NCI-H2171 (cell line): ENCODE data around the gene TCTN3.
"Not testable (repeated sequence)": the region's sequence is repeated elsewhere in the genome, so short reads cannot be mapped to it uniquely, and the experiment has no call there.

ENCODE experiments used
- DNase-seq: peaks from one replicate; lab custom pipeline; 2025; lab: John Stamatoyannopoulos, UW

The TCTN3 gene, protein sequence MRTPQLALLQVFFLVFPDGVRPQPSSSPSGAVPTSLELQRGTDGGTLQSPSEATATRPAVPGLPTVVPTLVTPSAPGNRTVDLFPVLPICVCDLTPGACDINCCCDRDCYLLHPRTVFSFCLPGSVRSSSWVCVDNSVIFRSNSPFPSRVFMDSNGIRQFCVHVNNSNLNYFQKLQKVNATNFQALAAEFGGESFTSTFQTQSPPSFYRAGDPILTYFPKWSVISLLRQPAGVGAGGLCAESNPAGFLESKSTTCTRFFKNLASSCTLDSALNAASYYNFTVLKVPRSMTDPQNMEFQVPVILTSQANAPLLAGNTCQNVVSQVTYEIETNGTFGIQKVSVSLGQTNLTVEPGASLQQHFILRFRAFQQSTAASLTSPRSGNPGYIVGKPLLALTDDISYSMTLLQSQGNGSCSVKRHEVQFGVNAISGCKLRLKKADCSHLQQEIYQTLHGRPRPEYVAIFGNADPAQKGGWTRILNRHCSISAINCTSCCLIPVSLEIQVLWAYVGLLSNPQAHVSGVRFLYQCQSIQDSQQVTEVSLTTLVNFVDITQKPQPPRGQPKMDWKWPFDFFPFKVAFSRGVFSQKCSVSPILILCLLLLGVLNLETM

GRCh38 chr10:95693668-95694534, at the start of gene TCTN3:
Gene TCTN3 (minus strand): TSS chr10:95693927. CDS start chr10:95693899, 28 bp downstream.
- DNase-seq = peak; percentile 92

GRCh38 chr10:95742962-95743535, 49.3 kb upstream of the TCTN3 start:
- DNase-seq = no peak

- DNase-seq = no peak
Observed at GRCh38 chr10:95742485-95742884, 48.8 kb upstream of the TCTN3 start.

DNA sequence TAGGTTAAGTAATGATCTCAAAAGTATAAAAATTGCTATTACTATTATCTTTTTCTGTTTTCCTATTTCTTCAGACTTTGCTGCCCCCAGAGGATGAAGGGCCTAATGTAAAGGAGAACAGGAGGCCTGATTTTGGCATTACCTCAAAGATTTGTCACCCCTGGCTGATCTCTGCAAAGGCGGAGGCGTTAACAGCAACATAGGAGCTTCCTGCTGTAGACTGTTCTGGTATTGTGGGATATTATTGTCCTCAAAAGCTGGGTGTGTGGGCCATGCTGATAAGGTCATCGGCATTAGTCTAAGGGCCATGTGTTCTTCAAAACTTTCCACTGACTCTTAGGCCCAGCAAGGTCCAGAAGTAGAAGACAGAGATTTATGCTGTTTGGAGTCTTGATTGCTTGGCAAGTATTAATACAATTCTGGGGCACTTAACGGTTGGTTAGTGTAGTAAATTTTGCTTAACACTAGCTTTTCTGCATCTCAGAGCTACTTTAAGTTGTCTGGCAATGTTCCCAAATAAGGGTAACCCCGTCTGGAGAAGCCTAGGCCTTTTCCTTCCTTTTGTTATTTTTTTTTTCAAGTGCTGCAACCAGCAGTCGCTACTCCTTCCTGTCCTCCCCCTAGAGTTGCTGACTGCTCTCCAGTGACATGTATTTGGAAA, 48.2 kb upstream of the TCTN3 start:
- no peak for DNase-seq

DNA sequence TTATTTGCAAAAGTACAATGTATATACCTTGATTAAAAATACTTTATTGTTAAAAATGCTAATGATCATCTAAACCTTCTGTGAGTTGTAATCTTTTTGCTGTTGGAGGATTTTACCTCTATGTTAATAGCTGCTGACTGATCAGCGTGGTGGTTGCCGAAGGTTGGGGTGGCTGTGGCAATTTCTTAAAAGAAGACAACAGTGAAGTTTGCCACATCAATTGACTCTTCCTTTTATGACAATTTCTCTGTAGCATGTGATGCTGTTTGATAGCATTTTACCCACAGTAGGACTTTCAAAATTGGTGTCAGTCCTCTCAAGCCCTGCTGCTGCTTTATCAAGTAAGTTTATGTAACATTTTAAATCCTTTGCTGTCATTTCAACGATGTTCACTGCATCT, 45.3 kb upstream of the TCTN3 start:
- DNase-seq = no peak

DNA sequence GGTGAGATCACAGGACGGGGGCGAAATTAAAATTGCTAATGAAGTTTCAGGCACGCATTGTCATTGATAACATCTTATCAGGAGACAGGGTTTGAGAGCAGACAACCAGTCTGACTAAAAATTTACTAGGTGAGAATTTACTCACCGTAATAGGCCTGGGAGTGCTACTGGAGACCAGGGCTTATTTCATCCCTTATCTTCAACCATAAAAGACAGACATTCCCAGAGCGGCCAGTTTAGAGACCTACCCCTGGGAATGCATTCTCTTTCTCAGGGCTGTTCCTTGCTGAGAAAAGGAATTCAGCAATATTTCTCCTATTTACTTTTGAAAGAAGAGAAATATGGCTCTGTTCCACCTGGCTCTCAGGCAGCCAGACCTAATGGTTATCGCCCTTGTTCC, 39.2 kb upstream of the TCTN3 start:
- DNase-seq = not testable (repeated sequence)

- DNase-seq = no peak
Observed at GRCh38 chr10:95730233-95730632, 36.5 kb upstream of the TCTN3 start.

DNA sequence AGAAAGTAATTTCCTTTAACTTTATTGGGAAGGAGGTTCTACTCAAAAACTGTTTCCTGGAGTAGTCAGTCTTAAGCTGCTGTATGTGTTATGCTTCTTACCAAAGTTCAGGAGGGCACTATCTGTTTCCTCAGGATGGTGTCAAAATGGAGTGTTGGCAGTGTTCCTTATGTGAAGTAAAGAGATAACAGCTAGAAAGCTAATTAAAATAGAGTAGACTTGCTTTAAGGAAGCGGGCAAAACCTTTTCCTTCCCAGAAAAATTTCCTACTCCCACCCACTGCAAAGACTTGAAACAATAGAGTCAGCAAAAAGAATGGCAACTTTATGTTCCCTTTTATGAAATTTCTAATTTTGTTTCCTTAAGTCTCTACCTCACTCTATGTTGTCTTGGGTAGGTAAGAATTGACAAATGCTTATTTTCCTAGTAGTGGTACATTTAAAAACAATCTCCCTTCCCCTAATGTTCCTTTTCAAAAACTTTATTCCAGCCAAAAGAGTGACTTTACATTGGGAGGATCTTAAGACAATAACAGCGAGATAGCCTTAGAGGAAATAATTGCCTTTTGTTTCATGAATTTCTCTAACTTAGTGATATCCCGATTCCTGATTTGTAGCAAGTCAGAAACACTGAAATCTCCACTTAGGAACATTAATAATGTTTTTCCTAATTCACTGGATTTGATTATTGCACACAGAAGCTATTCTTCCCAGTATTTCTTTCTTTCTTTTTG, 35.8 kb upstream of the TCTN3 start:
- no peak for DNase-seq

DNA sequence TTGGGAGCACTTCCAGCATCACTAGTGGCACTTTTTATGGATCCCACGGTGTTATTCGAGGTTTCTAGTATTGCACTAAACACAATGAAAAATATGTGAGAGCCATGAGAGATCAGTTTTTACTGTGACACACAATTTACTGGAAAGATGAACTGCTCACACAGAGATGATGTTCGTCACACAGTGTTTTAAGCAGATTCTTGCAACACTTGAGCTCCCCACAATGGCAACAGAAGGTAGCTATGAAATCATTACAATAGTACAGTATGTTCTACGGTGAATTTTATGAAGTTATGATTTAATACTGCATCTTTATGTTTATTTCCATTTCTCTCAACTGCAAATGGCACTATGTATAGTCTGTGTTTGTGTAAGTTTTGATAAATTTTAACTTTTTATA, 34.8 kb upstream of the TCTN3 start:
- DNase-seq = no peak

DNA sequence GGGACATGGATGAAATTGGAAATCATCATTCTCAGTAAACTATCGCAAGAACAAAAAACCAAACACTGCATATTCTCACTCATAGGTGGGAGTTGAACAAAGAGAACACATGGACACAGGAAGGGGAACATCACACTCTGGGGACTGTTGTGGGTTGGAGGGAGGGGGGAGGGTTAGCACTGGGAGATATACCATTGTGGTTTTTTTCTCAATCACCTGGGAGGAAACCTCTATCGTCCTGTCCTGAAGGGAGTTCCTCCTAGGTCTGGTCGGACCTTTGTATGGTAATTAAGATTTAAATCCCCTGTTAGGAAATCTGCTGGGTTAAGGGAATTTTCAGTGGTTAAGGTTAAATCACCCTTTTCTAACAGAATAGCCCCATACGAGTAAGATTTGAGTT, 28.8 kb upstream of the TCTN3 start:
- not testable (repeated sequence) for DNase-seq

DNA sequence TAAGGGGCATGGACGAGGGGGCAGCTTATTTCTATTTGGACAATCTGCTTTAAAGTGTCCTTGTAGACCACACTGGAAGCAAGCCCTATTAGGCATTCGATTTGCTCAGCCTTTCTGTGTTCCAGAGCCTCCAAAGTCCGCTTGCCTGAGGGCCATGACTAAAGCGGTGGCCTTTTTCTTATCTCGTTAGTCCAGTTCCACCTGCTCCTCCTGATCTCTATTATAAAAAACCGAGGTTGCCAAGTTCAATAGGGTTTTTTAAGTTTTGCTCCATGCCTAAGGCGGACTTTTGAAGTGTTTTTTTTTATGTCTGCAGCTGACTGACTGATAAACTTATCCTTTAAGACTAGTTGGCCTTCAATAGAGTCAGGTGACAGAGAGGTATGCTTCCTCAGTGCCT, 27.0 kb upstream of the TCTN3 start:
- DNase-seq = not testable (repeated sequence)

DNA sequence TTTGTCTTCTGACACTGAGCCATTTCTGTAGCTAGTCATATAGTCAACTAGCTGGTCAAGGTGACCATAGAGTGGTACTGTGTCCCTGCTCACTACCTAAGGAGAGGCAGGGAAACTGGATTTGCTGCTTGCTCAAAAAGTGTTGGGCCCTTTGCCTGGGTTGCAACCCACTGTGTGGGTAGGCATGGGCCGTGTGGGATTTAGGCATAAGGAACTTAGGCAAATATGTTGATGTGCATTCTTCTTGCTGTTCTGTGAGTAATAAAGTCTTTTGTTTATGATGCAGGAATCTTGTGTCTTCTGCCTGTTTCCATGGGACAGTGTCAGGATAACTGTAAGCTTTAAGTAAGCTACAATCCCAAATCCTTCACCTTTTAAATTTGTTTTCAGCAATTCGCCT, 23.1 kb upstream of the TCTN3 start:
- no peak for DNase-seq

DNA sequence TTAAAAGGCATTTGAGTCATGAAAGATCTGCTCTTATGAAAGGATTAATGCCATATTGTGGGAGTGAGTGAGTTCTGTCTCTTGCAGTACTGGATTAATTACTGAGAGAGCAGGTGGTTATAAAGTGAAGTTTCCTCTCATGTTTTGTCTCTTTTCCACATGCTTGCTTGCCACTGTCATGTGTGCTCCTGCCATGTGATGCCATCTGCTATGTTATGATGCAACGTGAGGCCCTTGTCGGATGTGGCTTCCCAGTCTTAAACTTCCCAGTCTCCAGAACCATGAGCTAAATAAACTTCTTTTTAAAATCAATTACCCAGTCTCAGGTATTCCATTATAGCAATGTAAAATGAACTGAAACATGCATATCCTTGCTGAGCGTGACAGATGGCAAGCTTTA, 22.7 kb upstream of the TCTN3 start:
- DNase-seq = no peak

GRCh38 chr10:95711492-95711891, 17.8 kb upstream of the TCTN3 start:
- DNase-seq = no peak

DNA sequence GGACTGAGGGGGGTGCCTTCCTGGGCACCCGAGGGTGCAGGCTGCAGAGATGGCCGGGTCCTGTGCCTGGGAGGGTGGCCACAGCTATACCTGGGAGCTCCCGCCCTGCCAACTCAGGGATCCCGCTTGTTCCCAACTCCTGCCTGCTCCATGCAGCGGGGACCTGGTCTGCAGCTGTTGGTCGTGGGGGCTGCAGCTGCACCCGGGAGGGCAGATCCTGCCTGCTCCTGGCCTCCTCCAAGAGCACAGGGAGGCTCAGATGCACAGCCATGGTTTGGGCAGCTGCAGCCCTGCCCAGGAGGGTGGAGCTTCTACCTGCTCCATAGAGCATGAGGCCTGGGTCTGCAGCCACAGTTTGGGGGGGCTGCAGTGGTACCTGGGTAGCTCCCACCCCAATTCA, 13.3 kb upstream of the TCTN3 start:
- DNase-seq = no peak

GRCh38 chr10:95706573-95706972, 12.8 kb upstream of the TCTN3 start:
- no peak for DNase-seq

DNA sequence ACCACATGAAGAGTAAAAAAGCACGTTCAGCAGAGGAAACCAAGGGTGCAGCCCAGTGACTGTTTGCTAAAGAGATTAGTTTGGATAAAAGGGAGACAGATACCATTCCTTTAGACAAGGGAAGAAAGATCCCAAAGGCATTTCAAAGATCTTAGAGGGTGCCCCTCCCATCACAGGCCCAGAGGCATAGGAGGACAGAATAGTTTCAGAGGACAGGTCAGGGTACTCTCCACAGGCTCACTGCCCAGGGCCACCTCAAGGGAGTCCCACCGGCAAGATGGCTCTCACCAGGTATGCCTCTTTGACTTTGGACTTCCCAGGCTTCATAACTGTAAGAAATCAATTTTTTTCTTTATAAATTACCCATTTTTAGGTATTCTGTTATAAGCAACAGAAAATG, 4.7 kb upstream of the TCTN3 start:
- DNase-seq = no peak

DNA sequence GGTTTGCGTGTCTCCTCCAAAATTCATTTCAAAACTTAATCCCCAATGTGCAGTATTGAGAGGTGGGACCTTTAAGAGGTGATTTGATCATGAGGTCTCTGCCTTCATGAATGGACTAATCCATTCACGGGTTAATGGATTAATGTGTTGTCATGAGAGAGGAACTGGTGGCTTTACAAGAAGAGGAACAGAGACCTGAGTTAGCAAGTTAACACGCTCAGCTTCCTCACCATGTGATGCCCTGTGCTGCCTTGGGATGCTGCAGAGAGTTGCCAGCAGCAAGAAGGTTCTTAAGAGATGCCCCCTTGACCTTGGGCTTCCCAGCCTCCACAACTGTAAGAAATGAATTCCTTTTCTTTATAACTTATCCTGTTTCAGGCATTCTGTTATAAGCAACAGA, 3.7 kb upstream of the TCTN3 start:
- DNase-seq = no peak

DNA sequence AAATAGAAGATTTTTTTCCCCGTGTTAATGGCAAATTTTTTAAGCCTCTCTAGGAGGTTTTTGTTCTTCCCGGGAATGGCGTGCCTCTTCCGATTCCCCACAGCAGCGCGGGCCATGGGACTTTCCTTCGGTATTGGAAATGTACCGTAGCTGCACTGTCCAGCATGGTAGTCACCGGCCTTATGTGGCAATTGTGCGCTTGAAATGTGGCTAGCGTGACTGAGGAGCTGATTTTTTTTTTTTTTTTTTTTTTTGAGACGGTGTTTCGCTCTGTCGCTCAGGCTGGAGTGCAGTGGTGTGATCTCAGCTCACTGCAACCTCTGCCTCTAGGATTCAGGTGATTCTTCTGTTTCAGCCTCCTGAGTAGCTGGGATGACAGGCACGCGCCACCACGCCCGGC, 938 bp upstream of the TCTN3 start:
- no peak for DNase-seq

- DNase-seq = no peak
Observed at GRCh38 chr10:95693071-95693667, 558 bp downstream of the TCTN3 start.

DNA sequence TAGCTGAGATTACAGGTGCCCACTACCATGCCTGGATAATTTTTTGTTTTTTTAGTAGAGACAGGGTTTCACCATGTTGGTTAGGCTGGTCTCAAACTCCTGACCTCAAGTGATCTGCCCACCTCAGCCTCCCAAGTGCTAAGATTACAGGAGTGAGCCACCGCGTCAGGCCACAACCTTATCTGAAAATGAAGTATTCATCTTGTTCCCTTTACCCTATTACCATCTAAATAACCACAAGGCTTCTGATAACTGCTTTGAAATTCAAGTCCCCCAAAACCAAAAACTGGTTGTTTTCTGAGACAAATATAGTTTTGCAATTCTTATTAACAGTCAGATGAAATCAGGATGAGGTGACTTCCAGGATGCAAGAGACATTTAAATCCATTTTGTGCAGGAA, 2.4 kb downstream of the TCTN3 start:
- DNase-seq = no peak
